T-helper 22 cell (primary cell): ENCODE measurements around the gene FAM162A.
"Not testable (repeated sequence)": the region's sequence is repeated elsewhere in the genome, so short reads cannot be mapped to it uniquely, and the experiment has no call there.

ENCODE experiments used
- DNase-seq: peaks from one replicate; pipeline ENCODE4 v3.0.0-alpha.2; 2020; ENCODE audit warnings: low read depth

Gene FAM162A

DNA sequence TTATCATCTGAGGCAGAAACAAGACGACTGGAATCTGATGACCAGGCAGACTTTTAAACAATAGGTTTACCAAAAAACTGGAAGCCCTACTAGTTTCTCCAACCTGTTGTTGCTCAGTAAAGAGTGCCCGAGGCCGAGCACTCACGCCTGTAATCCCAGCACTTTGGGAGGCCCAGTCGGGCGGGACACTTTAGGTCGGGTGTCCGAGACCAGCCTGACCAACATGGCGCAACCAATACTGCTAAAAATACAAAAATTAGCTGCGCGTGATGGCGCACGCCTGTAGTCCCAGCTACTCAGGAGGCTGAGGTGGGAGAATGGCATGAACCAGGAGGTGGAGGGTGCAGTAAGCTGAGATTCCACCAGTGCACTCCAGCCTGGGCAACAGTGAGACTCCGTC, 33.0 kb downstream of the FAM162A start:
- no peak for DNase-seq

DNA sequence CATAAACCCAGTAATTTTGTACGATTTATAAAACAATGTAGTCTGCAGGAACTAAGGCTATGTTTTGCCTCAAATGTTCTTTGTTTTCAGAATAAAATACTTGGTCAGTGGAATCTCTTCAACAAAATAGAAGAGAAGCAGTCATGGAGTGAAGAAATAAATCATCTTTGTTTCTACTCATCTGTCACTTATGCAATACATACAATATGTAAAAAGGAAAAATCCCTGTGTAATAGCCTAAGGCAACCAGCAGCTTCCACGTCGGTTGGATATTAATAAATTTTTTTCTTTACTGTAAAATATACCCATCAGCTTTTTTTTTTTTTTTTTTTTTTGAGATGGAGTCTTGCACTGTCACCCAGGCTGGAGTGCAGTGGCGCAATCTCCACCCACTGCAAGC, 37.1 kb downstream of the FAM162A start:
- no peak for DNase-seq

DNA sequence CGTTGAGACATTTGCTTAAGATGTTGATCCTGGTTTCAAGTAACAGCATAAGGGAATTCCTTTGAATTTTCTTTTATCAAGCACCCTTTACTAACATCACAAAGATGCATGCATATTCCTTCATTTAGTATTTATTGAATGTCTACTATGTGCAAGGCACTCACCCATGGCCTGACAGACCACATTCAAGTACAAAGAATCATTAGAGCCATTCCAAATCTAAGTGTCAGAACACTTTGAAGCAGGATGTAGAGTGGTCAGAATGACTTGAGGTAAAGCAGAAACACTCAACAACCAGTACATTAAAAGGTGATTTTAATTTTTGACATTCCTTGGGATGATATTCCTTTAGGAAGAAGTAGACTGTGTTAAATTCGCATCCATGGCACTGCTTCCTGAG, 37.9 kb downstream of the FAM162A start:
- DNase-seq: no peak

DNA sequence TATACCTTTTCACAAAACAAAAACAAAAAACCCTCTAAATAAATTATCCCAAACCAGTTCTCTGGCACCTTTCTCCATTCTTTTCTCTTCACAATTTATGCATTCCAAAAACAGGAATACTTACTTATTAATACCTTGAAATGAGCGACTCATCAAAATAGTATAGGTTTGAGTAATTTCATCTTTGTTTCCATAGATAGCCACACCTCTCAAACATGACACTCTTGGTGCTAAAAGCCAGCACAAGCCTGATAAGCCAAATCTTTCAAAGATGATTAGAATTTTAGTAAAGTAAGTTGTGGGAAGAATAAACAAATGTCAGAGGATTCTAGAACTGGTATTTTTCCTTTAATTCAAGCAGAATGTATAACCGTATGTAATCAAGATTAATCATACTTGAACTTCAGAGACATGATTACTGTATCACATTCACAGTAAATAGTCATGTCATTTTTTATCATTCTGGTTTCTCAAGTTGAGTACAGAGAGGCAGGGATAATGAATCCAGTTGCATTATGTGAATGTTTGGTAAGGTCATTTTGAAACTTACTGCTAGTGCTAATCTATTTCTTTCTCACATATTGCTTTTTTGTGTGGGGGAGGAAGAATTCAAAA, 44.0 kb downstream of the FAM162A start:
- no peak for DNase-seq

DNA sequence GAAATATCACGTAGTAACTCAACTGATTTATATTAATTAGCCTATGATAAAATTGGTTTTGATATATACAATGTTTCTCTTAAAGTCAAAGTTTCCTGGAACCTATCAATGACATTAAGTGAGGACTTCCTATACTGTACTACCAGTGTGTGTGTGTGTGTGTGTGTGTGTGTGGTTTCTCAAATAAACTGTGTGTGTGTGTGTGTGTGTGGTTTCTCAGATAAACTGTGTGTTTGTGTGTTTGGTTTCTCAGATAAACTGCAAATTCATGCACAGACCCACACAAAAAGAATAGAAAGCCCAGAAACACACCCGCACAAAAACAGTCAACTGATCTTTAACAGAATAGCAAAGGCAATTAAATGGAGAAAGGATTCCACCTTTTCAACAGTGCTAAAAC, 46.4 kb downstream of the FAM162A start:
- no peak for DNase-seq

DNA sequence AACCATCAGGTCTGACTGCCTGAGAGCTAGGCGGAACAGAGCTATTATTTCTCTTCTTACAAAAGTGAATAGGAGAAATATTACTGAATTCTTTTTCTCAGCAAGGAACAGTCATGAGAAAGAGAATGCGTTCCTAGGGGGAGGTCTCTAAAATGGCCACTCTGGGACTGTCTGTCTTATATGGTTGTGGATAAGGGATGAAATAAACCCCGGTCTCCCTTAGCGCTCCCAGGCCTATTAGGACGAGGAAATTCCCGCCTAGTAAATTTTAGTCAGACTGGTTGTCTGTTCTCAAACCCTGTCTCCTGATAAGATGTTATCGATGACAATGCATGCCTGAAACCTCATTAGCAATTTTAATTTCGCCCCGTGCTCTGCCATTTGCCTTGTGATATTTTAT, 52.0 kb downstream of the FAM162A start:
- no peak for DNase-seq

DNA sequence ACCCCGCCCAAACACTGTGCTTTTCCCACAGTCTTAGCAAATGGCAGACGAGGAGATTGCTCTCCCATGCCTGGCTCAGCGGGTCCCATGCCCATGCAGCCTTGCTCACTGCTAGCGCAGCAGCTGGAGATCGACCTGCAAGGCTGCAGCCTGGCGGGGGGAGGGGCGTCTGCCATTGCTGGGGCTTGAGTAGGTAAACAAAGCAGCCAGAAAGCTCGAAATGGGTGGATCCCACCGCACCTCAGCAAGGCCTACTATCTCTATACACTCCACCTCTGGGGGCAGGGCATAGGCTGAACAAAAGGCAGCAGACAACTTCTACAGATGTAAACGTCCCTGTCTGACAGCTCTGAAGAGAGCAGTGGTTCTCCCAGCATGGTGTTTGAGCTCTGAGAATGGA, 59.1 kb downstream of the FAM162A start:
- DNase-seq: no peak

DNA sequence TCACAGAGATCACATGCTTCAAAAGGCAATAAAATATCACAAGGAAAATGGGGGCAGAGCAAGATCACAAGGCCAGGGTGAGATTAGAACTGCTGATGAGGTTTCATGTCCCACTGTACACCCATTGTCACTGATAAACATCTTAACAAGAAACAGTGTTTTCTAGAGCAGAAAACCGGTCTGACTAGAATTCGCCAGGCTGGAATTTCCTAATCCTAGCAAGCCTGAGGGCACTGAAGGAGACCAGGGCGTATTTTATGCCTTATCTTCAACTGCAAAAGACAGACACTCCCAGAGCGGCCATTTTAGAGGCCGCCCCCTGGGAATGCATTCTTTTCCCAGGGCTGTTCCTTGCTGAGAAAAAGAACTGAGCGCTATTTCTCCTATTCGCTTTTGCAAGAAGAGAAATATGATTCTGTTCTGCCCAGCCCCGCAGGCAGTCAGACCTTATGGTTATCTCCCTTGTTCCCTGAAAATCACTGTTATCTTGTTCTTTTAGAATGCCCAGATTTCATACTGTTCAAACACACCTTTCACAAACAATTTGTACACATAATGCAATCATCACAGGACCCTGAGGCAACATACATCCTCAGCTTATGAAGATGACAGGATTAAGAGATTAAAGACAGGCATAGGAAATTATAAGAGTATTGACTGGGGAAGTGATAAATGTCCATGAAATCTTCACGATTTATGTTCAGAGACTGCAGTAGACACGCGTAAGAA, 59.9 kb downstream of the FAM162A start:
- DNase-seq: not testable (repeated sequence)

DNA sequence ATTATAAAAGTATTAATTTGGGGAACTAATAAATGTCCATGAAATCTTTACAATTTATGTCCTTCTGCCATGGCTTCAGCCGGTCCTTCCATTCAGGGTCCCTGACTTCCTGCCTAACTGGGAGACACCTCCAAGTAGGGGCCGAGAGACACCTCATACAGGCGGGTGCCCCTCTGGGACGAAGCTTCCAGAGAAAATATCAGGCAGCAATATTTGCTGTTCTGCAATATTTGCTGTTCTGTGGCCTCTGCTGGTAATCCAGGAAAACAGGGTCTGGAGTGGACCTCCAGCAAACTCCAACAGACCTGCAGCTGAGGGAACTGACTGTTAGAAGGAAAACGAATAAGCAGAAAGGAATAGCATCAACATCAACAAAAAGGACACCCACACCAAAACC, 60.5 kb downstream of the FAM162A start:
- DNase-seq: not testable (repeated sequence)

DNA sequence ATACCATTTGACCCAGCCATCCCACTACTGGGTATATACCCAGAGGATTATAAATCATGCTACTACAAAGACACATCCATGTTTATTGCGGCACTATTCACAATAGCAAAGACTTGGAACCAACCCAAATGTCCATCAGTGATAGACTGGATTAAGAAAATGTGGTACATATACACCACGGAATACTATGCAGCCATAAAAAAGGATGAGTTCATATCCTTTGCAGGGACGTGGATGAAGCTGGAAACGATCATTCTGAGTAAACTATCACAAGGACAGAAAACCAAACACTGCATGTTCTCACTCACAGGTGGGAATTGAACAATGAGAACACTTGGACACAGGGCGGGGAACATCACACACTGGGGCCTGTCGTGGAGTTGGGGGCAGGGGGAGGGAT, 64.2 kb downstream of the FAM162A start:
- not testable (repeated sequence) for DNase-seq

DNA sequence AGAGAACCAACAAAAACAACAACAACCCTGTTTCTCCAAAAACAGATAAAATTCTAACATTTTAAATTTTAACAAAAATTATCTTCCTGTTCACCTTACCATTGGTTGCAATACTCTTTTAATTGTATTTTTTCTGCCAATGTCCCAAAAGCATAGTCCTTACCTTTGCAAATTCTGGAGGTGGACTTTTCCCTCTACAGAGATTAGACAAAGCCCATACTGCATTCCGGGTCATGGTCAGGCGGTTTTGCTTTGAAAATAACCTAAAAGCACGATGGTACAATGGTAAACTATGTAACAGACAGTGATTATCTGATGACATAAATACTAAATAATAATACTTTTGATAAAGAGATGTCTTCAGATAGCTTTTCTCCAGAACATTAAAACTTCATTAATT, 67.4 kb downstream of the FAM162A start:
- no peak for DNase-seq

DNA sequence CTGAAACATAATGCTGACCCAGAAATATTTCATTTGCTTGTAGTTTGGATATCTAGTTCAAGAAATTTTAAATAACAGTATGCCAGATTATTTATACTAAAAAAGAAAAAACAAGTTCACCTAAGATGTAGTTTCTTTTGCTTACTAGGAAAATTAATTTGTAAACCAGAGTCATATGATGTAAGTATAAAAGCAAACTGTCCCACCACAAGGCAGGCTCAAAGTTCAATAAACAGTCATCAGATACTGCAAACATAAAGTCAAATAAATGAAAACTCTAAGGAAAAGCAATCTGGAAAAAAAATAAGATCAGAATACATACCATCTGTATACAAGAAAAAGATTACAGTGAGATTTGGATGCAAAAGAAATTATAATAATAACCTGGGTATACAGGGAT, 72.1 kb downstream of the FAM162A start:
- no peak for DNase-seq

DNA sequence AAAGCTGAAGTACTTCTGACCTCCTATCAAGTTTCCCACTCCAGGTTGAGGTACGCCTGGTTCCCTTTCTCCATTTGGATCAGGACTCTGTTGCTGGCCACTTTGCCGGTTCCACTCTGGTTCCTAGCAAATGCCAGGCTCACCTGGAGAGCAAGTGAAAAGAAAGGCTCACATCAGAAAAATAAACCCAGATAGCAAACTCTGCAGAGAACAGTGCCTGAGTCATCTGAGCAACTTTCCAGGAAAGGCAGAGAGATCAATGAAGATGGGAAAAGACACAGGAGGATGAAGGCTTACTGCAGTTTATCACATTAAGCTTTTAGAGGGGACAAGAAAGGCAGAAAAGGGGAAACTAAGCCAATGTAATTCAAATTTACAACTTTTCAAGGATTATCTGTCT, 73.7 kb downstream of the FAM162A start:
- no peak for DNase-seq

DNA sequence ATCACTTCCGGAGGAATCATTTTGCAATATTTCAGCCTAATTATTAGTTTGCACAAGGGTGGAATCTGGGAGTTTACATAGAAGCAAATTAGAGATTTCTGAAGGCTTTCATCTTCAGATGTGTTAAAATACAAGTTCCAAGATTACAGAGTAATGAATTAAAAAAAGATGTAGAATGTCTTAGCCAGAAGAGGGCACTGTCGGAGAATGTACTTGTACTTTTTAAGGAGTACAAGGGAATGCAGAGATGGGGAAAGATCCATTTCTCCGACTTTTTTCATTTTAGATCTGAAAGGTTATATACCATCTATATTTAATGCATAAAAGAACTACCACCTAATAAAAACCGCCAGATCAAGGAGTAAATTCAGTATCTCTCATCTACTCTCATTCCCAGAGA, 75.0 kb downstream of the FAM162A start:
- no peak for DNase-seq

DNA sequence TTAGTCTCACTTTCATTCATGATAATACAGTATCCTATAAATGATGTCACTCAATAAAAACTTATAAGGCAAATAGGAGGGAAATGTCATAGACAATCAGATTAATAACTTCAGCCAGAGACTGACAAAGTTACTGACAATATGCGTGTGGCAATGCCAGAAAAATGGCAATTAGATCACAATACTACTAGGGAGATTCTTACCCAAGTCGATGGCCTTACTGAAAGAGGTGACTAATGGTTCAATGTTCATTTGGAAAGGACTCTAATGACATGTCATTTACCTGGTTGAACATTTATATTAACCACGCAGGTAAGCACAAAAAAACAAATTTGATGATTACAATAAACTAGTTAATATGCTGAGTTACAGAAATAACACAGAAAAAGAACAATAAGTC, 77.8 kb downstream of the FAM162A start:
- no peak for DNase-seq
